ENCODE measurements around the gene MEFV.
"Not testable (repeated sequence)": the region's sequence is repeated elsewhere in the genome, so short reads cannot be mapped to it uniquely, and the experiment has no call there.

MEFV gene

GRCh38 chr16:3256146-3256865, at the start of gene MEFV:
MEFV (minus strand) TSS chr16:3256633; CDS start chr16:3256587, 46 bp downstream.
- no peak for DNase-seq (ENCODE audit: low read depth in 2 of 2, low spot score in 1 of 2)

GRCh38 chr16:3306078-3306477, 49.6 kb upstream of the MEFV start:
- DNase-seq (ENCODE audit: low read depth in 2 of 2, low spot score in 1 of 2): no peak

- peak; percentile 40 to 63 for DNase-seq (ENCODE audit: low read depth in 2 of 2, low spot score in 1 of 2)
Measured at GRCh38 chr16:3305109-3306068, 49.0 kb upstream of the MEFV start, which contains the start of the genes TIGD7 and ZNF75A. TIGD7 (minus strand) TSS chr16:3305430; CDS start chr16:3300614, 4,816 bp downstream. ZNF75A (plus strand) TSS chr16:3305497; CDS start chr16:3308429, 2,932 bp downstream.

GRCh38 chr16:3304370-3304769, 47.9 kb upstream of the MEFV start:
- DNase-seq (ENCODE audit: low read depth in 2 of 2, low spot score in 1 of 2): no peak

GRCh38 chr16:3295783-3296182, 39.4 kb upstream of the MEFV start:
- no peak for DNase-seq (ENCODE audit: low read depth in 2 of 2, low spot score in 1 of 2)

- DNase-seq (ENCODE audit: low read depth in 2 of 2, low spot score in 1 of 2): no peak
Measured at GRCh38 chr16:3295209-3295608, 38.8 kb upstream of the MEFV start.

GRCh38 chr16:3292604-3293003, 36.2 kb upstream of the MEFV start:
- DNase-seq (ENCODE audit: low read depth in 2 of 2, low spot score in 1 of 2): no peak

GRCh38 chr16:3289998-3290673, 33.7 kb upstream of the MEFV start:
- no peak for DNase-seq (ENCODE audit: low read depth in 2 of 2, low spot score in 1 of 2)

GRCh38 chr16:3285131-3285530, 28.7 kb upstream of the MEFV start:
- no peak for DNase-seq (ENCODE audit: low read depth in 2 of 2, low spot score in 1 of 2)

GRCh38 chr16:3283543-3284447, 27.4 kb upstream of the MEFV start:
- DNase-seq (ENCODE audit: low read depth in 2 of 2, low spot score in 1 of 2): no peak

- peak; percentile 75 to 87 for DNase-seq (ENCODE audit: low read depth in 2 of 2, low spot score in 1 of 2)
Measured at GRCh38 chr16:3282730-3283542, 26.5 kb upstream of the MEFV start, which contains the start of gene ZNF263. ZNF263 (plus strand) TSS chr16:3283491; CDS start chr16:3283819, 328 bp downstream.

GRCh38 chr16:3282103-3282729, 25.8 kb upstream of the MEFV start:
- no peak for DNase-seq (ENCODE audit: low read depth in 2 of 2, low spot score in 1 of 2)

GRCh38 chr16:3281222-3281820, 24.9 kb upstream of the MEFV start:
- DNase-seq (ENCODE audit: low read depth in 2 of 2, low spot score in 1 of 2): no peak

- no peak for DNase-seq (ENCODE audit: low read depth in 2 of 2, low spot score in 1 of 2)
Measured at GRCh38 chr16:3276679-3277078, 20.2 kb upstream of the MEFV start.

- no peak for DNase-seq (ENCODE audit: low read depth in 2 of 2, low spot score in 1 of 2)
Measured at GRCh38 chr16:3274947-3275346, 18.5 kb upstream of the MEFV start.

GRCh38 chr16:3274490-3274889, 18.1 kb upstream of the MEFV start:
- no peak for DNase-seq (ENCODE audit: low read depth in 2 of 2, low spot score in 1 of 2)

GRCh38 chr16:3271281-3271680, 14.8 kb upstream of the MEFV start:
- DNase-seq (ENCODE audit: low read depth in 2 of 2, low spot score in 1 of 2): not testable (repeated sequence)

- not testable (repeated sequence) for DNase-seq (ENCODE audit: low read depth in 2 of 2, low spot score in 1 of 2)
Measured at GRCh38 chr16:3270718-3271117, 14.3 kb upstream of the MEFV start.
